HepG2 (cell line): ENCODE data around the gene EEF1AKMT3. TPM values are rescaled to one million over a fixed set of nuclear protein-coding genes. Genes with fewer than 3 reads are reported as not detected.

ENCODE experiments used
- ARNT ChIP-seq: fragments of 450-650 bp; IDR thresholded peaks from 2 replicates; pipeline ENCODE4 v1.6.1; 2017
- ARNTL ChIP-seq: sonication (generic); formaldehyde crosslinking; IDR thresholded peaks from 2 replicates; pipeline ENCODE4 v1.4.0; 2020; ENCODE audit warnings: mild to moderate bottlenecking, missing genetic modification reagents
- GLI4 ChIP-seq: sonication (generic); formaldehyde crosslinking; IDR thresholded peaks from 2 replicates; pipeline ENCODE4 v1.5.1; 2020; ENCODE audit warnings: missing genetic modification reagents, mild to moderate bottlenecking, moderate library complexity, borderline replicate concordance
- GTF3A ChIP-seq: sonication (generic); formaldehyde crosslinking; conservative IDR thresholded peaks from 2 replicates; pipeline ENCODE4 v1.4.0; 2020; ENCODE audit warnings: mild to moderate bottlenecking, missing genetic modification reagents
- JUNB ChIP-seq: sonication (generic); formaldehyde crosslinking; IDR thresholded peaks from 2 replicates; pipeline ENCODE4 v1.8.0; 2022; ENCODE audit warnings: missing genetic modification reagents, mild to moderate bottlenecking, borderline replicate concordance
- KLF9 ChIP-seq: IDR thresholded peaks from 2 replicates; pipeline ENCODE4 v1.6.1; 2016; ENCODE audit warnings: low read depth
- MBD4 ChIP-seq: IDR thresholded peaks from 2 replicates; pipeline ENCODE4 v1.6.1; 2012; ENCODE audit warnings: low read length, inconsistent platforms, borderline replicate concordance
- MTA1 ChIP-seq: sonication (generic); formaldehyde crosslinking; IDR thresholded peaks from 2 replicates; pipeline ENCODE4 v1.4.0; 2020; ENCODE audit warnings: missing genetic modification reagents, mild to moderate bottlenecking, borderline replicate concordance
- MYC ChIP-seq: sonication (generic); formaldehyde crosslinking; IDR thresholded peaks from 2 replicates; pipeline ENCODE4 v1.9.0; 2021; ENCODE audit warnings: missing genetic modification reagents, borderline replicate concordance
- NFE2L1 ChIP-seq: sonication (generic); formaldehyde crosslinking; IDR thresholded peaks from 2 replicates; pipeline ENCODE4 v1.4.0; 2020; ENCODE audit warnings: missing genetic modification reagents, mild to moderate bottlenecking, borderline replicate concordance
- PAX8 ChIP-seq: sonication (generic); formaldehyde crosslinking; IDR thresholded peaks from 2 replicates; pipeline ENCODE4 v1.8.0; 2022; ENCODE audit warnings: mild to moderate bottlenecking, missing genetic modification reagents, borderline replicate concordance
- RFX1 ChIP-seq: fragments of 450-650 bp; IDR thresholded peaks from 2 replicates; pipeline ENCODE4 v1.6.1; 2017
- STAT6 ChIP-seq: sonication (generic); formaldehyde crosslinking; IDR thresholded peaks from 2 replicates; pipeline ENCODE4 v1.4.0; 2020; ENCODE audit warnings: missing genetic modification reagents, mild to moderate bottlenecking, borderline replicate concordance
- THAP11 ChIP-seq: IDR thresholded peaks from 2 replicates; pipeline ENCODE4 v1.6.1; 2016; ENCODE audit warnings: missing biosample characterization, missing genetic modification reagents
- XRCC5 ChIP-seq: fragments of 200-400 bp; formaldehyde crosslinking; optimal IDR thresholded peaks from 2 replicates; pipeline ENCODE3; 2017; ENCODE audit warnings: mild to moderate bottlenecking, low read length
- ZBTB3 ChIP-seq: sonication (generic); formaldehyde crosslinking; IDR thresholded peaks from 2 replicates; pipeline ENCODE4 v1.4.0; 2020; ENCODE audit warnings: low read depth, mild to moderate bottlenecking, moderate library complexity, missing genetic modification reagents, borderline replicate concordance
- ZBTB7B ChIP-seq: sonication (generic); formaldehyde crosslinking; IDR thresholded peaks from 2 replicates; pipeline ENCODE4 v1.4.0; 2020; ENCODE audit warnings: missing genetic modification reagents
- ZC3H4 ChIP-seq: sonication (generic); formaldehyde crosslinking; IDR thresholded peaks from 2 replicates; pipeline ENCODE4 v1.4.0; 2020; ENCODE audit warnings: missing genetic modification reagents, borderline replicate concordance
- ZNF614 ChIP-seq: IDR thresholded peaks from 2 replicates; pipeline ENCODE4 v1.6.1; 2018; ENCODE audit warnings: missing biosample characterization, missing genetic modification reagents, inconsistent platforms, borderline replicate concordance
- ZZZ3 ChIP-seq: sonication (generic); formaldehyde crosslinking; IDR thresholded peaks from 2 replicates; pipeline ENCODE4 v1.4.0; 2020; ENCODE audit warnings: missing genetic modification reagents, mild to moderate bottlenecking, borderline replicate concordance
- polyA plus RNA-seq, 8 experiments: library from polyadenylated mRNA; depleted of rRNA in 3 of 8; stranded (reverse) in 7 of 8; unstranded in 1 of 8; fragments of >200 nt; fragmentation: Illumina TruSeq in 4 of 8; extraction: Trizol in 4 of 8; gene quantifications; 2 replicates each; pipeline versions ENCODE4 v1.2.1 to v1.2.3, GENCODE V29; 2011 to 2016; ENCODE audit warnings: low read depth in 4 of 8, missing spikeins in 1 of 8, mixed read lengths in 1 of 8; ENCODE audit not compliant: insufficient read depth in 1 of 8
- total RNA-seq, 5 experiments: library from RNA; depleted of rRNA; stranded (reverse); fragments of >200 nt; fragmentation: Illumina TruSeq; extraction: Trizol; gene quantifications; 2 replicates each; pipeline ENCODE4 v1.2.3, GENCODE V29; 2016; ENCODE audit warnings: low read depth in 1 of 5
- TF ChIP-seq, protein P1 (sequence below): sonication (generic); formaldehyde crosslinking; IDR thresholded peaks from 2 replicates; pipeline ENCODE4 v1.4.0; 2020; ENCODE audit warnings: missing genetic modification reagents
- TF ChIP-seq, protein P2 (sequence below): IDR thresholded peaks from 2 replicates; pipeline ENCODE4 v1.6.1; 2016; ENCODE audit warnings: control low read depth
- TF ChIP-seq, protein P3 (sequence below): sonication (generic); formaldehyde crosslinking; IDR thresholded peaks from 2 replicates; pipeline ENCODE4 v1.4.0; 2020; ENCODE audit warnings: mild to moderate bottlenecking, missing genetic modification reagents

Gene EEF1AKMT3
- total and polyA plus RNA-seq, 2 of the 13 experiments (the other 11 are each of a cell fraction or from before 2014, with no cell fraction given): 4.7 to 11.4 TPM

- TF ChIP-seq MBD4: no peak
- no peak for TF ChIP-seq KLF9 (CRISPR knock-in tag)
- TF ChIP-seq MYC (CRISPR knock-in tag): peak; percentile 28; the same call in 1 of the 2 replicates
- no peak for TF ChIP-seq NFE2L1
- no peak for TF ChIP-seq ZZZ3 (CRISPR knock-in tag)
- TF ChIP-seq ZC3H4 (CRISPR knock-in tag): no peak
- TF ChIP-seq RFX1: no peak
- TF ChIP-seq ARNT: no peak
- TF ChIP-seq, protein P1, sequence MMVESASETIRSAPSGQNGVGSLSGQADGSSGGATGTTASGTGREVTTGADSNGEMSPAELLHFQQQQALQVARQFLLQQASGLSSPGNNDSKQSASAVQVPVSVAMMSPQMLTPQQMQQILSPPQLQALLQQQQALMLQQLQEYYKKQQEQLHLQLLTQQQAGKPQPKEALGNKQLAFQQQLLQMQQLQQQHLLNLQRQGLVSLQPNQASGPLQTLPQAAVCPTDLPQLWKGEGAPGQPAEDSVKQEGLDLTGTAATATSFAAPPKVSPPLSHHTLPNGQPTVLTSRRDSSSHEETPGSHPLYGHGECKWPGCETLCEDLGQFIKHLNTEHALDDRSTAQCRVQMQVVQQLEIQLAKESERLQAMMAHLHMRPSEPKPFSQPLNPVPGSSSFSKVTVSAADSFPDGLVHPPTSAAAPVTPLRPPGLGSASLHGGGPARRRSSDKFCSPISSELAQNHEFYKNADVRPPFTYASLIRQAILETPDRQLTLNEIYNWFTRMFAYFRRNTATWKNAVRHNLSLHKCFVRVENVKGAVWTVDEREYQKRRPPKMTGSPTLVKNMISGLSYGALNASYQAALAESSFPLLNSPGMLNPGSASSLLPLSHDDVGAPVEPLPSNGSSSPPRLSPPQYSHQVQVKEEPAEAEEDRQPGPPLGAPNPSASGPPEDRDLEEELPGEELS (CRISPR knock-in tag): no peak
- TF ChIP-seq, protein P2, sequence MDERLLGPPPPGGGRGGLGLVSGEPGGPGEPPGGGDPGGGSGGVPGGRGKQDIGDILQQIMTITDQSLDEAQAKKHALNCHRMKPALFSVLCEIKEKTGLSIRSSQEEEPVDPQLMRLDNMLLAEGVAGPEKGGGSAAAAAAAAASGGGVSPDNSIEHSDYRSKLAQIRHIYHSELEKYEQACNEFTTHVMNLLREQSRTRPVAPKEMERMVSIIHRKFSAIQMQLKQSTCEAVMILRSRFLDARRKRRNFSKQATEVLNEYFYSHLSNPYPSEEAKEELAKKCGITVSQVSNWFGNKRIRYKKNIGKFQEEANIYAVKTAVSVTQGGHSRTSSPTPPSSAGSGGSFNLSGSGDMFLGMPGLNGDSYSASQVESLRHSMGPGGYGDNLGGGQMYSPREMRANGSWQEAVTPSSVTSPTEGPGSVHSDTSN: no peak
- TF ChIP-seq GTF3A (CRISPR knock-in tag): no peak
- TF ChIP-seq MTA1 (CRISPR knock-in tag): peak; percentile 32; the same call in 1 of the 2 replicates
- TF ChIP-seq ZBTB3 (CRISPR knock-in tag): no peak
- TF ChIP-seq ZNF614 (CRISPR knock-in tag): no peak
- TF ChIP-seq PAX8 (CRISPR knock-in tag): no peak
- peak; percentile 26; the same call in 1 of the 2 replicates for TF ChIP-seq THAP11
- no peak for TF ChIP-seq ARNTL (CRISPR knock-in tag)
- no peak for TF ChIP-seq STAT6 (CRISPR knock-in tag)
- TF ChIP-seq XRCC5: peak; percentile 89
- TF ChIP-seq ZBTB7B (CRISPR knock-in tag): peak; percentile 67; the same call in 1 of the 2 replicates
- no peak for TF ChIP-seq JUNB (CRISPR knock-in tag)
- TF ChIP-seq GLI4 (CRISPR knock-in tag): no peak
- TF ChIP-seq, protein P3, sequence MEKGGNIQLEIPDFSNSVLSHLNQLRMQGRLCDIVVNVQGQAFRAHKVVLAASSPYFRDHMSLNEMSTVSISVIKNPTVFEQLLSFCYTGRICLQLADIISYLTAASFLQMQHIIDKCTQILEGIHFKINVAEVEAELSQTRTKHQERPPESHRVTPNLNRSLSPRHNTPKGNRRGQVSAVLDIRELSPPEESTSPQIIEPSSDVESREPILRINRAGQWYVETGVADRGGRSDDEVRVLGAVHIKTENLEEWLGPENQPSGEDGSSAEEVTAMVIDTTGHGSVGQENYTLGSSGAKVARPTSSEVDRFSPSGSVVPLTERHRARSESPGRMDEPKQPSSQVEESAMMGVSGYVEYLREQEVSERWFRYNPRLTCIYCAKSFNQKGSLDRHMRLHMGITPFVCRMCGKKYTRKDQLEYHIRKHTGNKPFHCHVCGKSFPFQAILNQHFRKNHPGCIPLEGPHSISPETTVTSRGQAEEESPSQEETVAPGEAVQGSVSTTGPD: no peak
These were observed 15.7 kb upstream of the EEF1AKMT3 start (continued) for GRCh38 chr12:57756406-57757341.
